Kidney epithelial cell (primary cell): ENCODE measurements around the gene OR4N2. TPM values are rescaled to one million over a fixed set of nuclear protein-coding genes. Genes with fewer than 3 reads are reported as not detected.

Experiments
- DNase-seq: peaks from one replicate; pipeline ENCODE4 v3.0.0-alpha.2; 2010; ENCODE audit warnings: low read depth
- H3K27me3 ChIP-seq: 2 replicates; pipeline ENCODE4 v1.6.0; 2011; ENCODE audit warnings: low read length; ENCODE audit not compliant: control insufficient read depth, insufficient read depth
- H3K36me3 ChIP-seq: 2 replicates; pipeline ENCODE4 v1.5.1; 2011; ENCODE audit warnings: low read length; ENCODE audit not compliant: control insufficient read depth, insufficient read depth
- H3K4me3 ChIP-seq: 2 replicates; pipeline ENCODE4 v1.5.1; 2011; ENCODE audit warnings: low read depth, mild to moderate bottlenecking, control low read depth, low read length
- CTCF ChIP-seq: IDR thresholded peaks from 2 replicates; pipeline ENCODE4 v1.5.1; 2011; ENCODE audit warnings: mild to moderate bottlenecking, moderate library complexity, low read length, control low read depth, inconsistent platforms; ENCODE audit not compliant: insufficient read depth, poor library complexity, severe bottlenecking
- total RNA-seq: library from RNA; depleted of rRNA; stranded (reverse); fragments of >200 nt; gene quantifications from 2 replicates; pipeline ENCODE4 v1.2.3, GENCODE V29; 2015

The OR4N2 gene
- total RNA-seq, 1 donor from 2014 or later = not detected

GRCh38 chr14:19873178-19873577 lies 69.6 kb downstream of the OR4N2 start:
- no peak for DNase-seq
- Histone ChIP-seq H3K4me3 (no peak overlapping the region), H3K36me3 (no peaks in the 10 kb centered on the region), H3K27me3 (no peaks in the 10 kb centered on the region)
- no peak for TF ChIP-seq CTCF

- no peak for TF ChIP-seq CTCF
- no peak for DNase-seq
- Histone ChIP-seq H3K36me3 (no peaks in the 10 kb centered on the region), H3K4me3 (no peak within 1 kb of the TSS), H3K27me3 (no peaks in the 10 kb centered on the region)
Observed at GRCh38 chr14:19874842-19875241, 71.3 kb downstream of the OR4N2 start, which contains the start of gene OR4K2. Gene OR4K2 (plus strand): TSS chr14:19875142. CDS start chr14:19876268, 1,126 bp downstream.

GRCh38 chr14:19878029-19878642 lies 74.6 kb downstream of the OR4N2 start:
- TF ChIP-seq CTCF = no peak
- DNase-seq = no peak
- Histone ChIP-seq H3K36me3 (no peaks in the 10 kb centered on the region), H3K27me3 (no peaks in the 10 kb centered on the region), H3K4me3 (no peak overlapping the region)

Other genes with a start within 250 kb of the OR4N2 start
- not detected in 2 replicates for gene OR11H2, start 89.9 kb upstream of the OR4N2 start, total RNA-seq
- gene OR4Q3, start 60.2 kb upstream of the OR4N2 start, total RNA-seq = not detected in 2 replicates
- gene OR4M1, start 30.3 kb upstream of the OR4N2 start, total RNA-seq = not detected in 2 replicates
- not detected in 2 replicates for gene OR4K2, start 71.4 kb downstream of the OR4N2 start, total RNA-seq
- not detected in 2 replicates for gene OR4K5, start 116.8 kb downstream of the OR4N2 start, total RNA-seq
- not detected in 2 replicates for gene OR4K1, start 127.1 kb downstream of the OR4N2 start, total RNA-seq
- not detected in 2 replicates for gene OR4K15, start 171.8 kb downstream of the OR4N2 start, total RNA-seq
- gene OR4Q2, start 198.4 kb downstream of the OR4N2 start, total RNA-seq = not detected in 2 replicates
- gene OR4K14, start 215.5 kb downstream of the OR4N2 start, total RNA-seq = not detected in 2 replicates
- gene OR4K13, start 232.3 kb downstream of the OR4N2 start, total RNA-seq = not detected in 2 replicates